Astrocyte (in vitro differentiated cells and primary cell): Measurements from ENCODE around the gene ESM1.

ENCODE experiments used
- CTCF ChIP-seq: IDR thresholded peaks from 2 replicates; pipeline ENCODE4 v1.5.1; 2011; ENCODE audit warnings: low read depth, mild to moderate bottlenecking, inconsistent platforms, low read length, moderate library complexity; ENCODE audit not compliant: insufficient read depth
- EZH2 ChIP-seq: IDR thresholded peaks from 2 replicates; pipeline ENCODE4 v1.6.1; 2012; ENCODE audit warnings: mild to moderate bottlenecking, low read length, inconsistent platforms; ENCODE audit not compliant: insufficient read depth

GRCh38 chr5:54988218-54988617 lies 2.8 kb upstream of the ESM1 start:
- TF ChIP-seq CTCF: no peak
- no peak for TF ChIP-seq EZH2
